ENCODE results near the gene PCLO.

The PCLO gene

GRCh38 chr7:83005410-83005809 is 157.3 kb downstream of the PCLO start:
- CTCF ChIA-PET, result interaction anchor here (0.9 kb wide), 1 partner anchor 39 kb away, joined by 4 read pairs; no protein-coding TSS in a partner anchor
- POLR2A ChIA-PET, result no interaction called here
- TF ChIP-seq SUZ12 (IDR thresholded peaks at IDR 0.05), result no peak
- no peak for TF ChIP-seq ZNF384 (IDR thresholded peaks at IDR 0.05)
- no peak for TF ChIP-seq FOXM1 (IDR thresholded peaks at IDR 0.05; ENCODE audit: borderline replicate concordance)
- no peak for TF ChIP-seq SP1 (IDR thresholded peaks at IDR 0.05)
- no peak for TF ChIP-seq PKNOX1 (IDR thresholded peaks at IDR 0.05)
- no peak for TF ChIP-seq ELF4 (IDR thresholded peaks at IDR 0.05)
- no peak for TF ChIP-seq NFRKB (IDR thresholded peaks at IDR 0.05)
- no peak for TF ChIP-seq FOXK2 (IDR thresholded peaks at IDR 0.05)
- no peak for TF ChIP-seq HDGF (IDR thresholded peaks at IDR 0.05; ENCODE audit: borderline replicate concordance)
- no peak for TF ChIP-seq BHLHE40 (IDR thresholded peaks at IDR 0.05; ENCODE audit: borderline replicate concordance)
- TF ChIP-seq FOXA1 (IDR thresholded peaks at IDR 0.05), result no peak
- no peak for DNase-seq (ENCODE audit: extremely low spot score)

- ChIA-PET CTCF (no interaction called here), POLR2A (no interaction called here)
- no peak for DNase-seq (ENCODE audit: extremely low spot score)
- TF ChIP-seq LEF1 (IDR thresholded peaks at IDR 0.05; ENCODE audit: borderline replicate concordance) (no peak), BHLHE40 (IDR thresholded peaks at IDR 0.05; ENCODE audit: borderline replicate concordance) (no peak), SUZ12 (IDR thresholded peaks at IDR 0.05) (no peak), CTBP1 (IDR thresholded peaks at IDR 0.05; ENCODE audit: borderline replicate concordance) (no peak), L3MBTL2 (conservative IDR thresholded peaks at IDR 0.05) (no peak), HDGF (IDR thresholded peaks at IDR 0.05; ENCODE audit: borderline replicate concordance) (no peak), FOXM1 (IDR thresholded peaks at IDR 0.05; ENCODE audit: borderline replicate concordance) (no peak), PKNOX1 (IDR thresholded peaks at IDR 0.05) (no peak), FOXA1 (IDR thresholded peaks at IDR 0.05) (no peak)
Measured at GRCh38 chr7:83001362-83002040, 161.2 kb downstream of the PCLO start.

DNA sequence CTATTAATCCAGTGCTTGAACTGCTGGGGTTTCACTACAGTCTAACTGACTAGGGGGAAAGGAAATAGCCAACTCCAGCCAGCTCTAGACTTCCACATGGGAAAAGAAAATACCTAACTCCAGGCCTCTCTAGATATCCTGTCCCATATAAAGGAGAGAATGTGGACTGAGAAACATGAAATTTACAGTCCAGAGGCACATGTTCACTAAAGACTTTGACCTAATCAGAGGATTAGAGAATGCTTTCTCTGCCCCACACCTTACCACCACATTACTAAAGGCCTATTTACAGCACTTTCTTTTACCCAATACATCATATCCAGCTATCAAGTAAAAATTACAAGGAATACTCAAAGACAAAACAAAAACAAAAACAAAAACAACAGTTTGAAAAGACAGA is 164.2 kb downstream of the PCLO start:
- TF ChIP-seq LEF1 (IDR thresholded peaks at IDR 0.05; ENCODE audit: borderline replicate concordance) (no peak), CTBP1 (IDR thresholded peaks at IDR 0.05; ENCODE audit: borderline replicate concordance) (no peak), NFRKB (IDR thresholded peaks at IDR 0.05) (no peak), L3MBTL2 (conservative IDR thresholded peaks at IDR 0.05) (no peak), FOXM1 (IDR thresholded peaks at IDR 0.05; ENCODE audit: borderline replicate concordance) (no peak), FOXK2 (IDR thresholded peaks at IDR 0.05) (no peak), ZNF384 (IDR thresholded peaks at IDR 0.05) (no peak), BHLHE40 (IDR thresholded peaks at IDR 0.05; ENCODE audit: borderline replicate concordance) (no peak), SUZ12 (IDR thresholded peaks at IDR 0.05) (no peak), PKNOX1 (IDR thresholded peaks at IDR 0.05) (no peak), ARNT (IDR thresholded peaks at IDR 0.05) (no peak), ELF4 (IDR thresholded peaks at IDR 0.05) (no peak), SP1 (IDR thresholded peaks at IDR 0.05) (no peak), HDGF (IDR thresholded peaks at IDR 0.05; ENCODE audit: borderline replicate concordance) (no peak), FOXA1 (IDR thresholded peaks at IDR 0.05) (no peak)
- CTCF ChIA-PET, result no interaction called here
- DNase-seq (ENCODE audit: extremely low spot score), result no peak
- POLR2A ChIA-PET, result no interaction called here

GRCh38 chr7:82985144-82985802 is 177.4 kb downstream of the PCLO start:
- TF ChIP-seq SUZ12 (IDR thresholded peaks at IDR 0.05), result no peak
- no peak for TF ChIP-seq ARNT (IDR thresholded peaks at IDR 0.05)
- TF ChIP-seq ZNF384 (IDR thresholded peaks at IDR 0.05), result no peak
- no peak for TF ChIP-seq TARDBP (IDR thresholded peaks at IDR 0.05)
- no peak for TF ChIP-seq NFRKB (IDR thresholded peaks at IDR 0.05)
- TF ChIP-seq PKNOX1 (IDR thresholded peaks at IDR 0.05), result no peak
- TF ChIP-seq FOXM1 (IDR thresholded peaks at IDR 0.05; ENCODE audit: borderline replicate concordance), result no peak
- TF ChIP-seq HDGF (IDR thresholded peaks at IDR 0.05; ENCODE audit: borderline replicate concordance), result no peak
- TF ChIP-seq CTBP1 (IDR thresholded peaks at IDR 0.05; ENCODE audit: borderline replicate concordance), result no peak
- no peak for TF ChIP-seq ELF4 (IDR thresholded peaks at IDR 0.05)
- no peak for DNase-seq (ENCODE audit: extremely low spot score)
- CTCF ChIA-PET, result no interaction called here
- POLR2A ChIA-PET, result no interaction called here

- DNase-seq (ENCODE audit: extremely low spot score), result no peak
- TF ChIP-seq NFRKB (IDR thresholded peaks at IDR 0.05) (no peak), LEF1 (IDR thresholded peaks at IDR 0.05; ENCODE audit: borderline replicate concordance) (no peak), SUZ12 (IDR thresholded peaks at IDR 0.05) (no peak), L3MBTL2 (conservative IDR thresholded peaks at IDR 0.05) (no peak), FOXM1 (IDR thresholded peaks at IDR 0.05; ENCODE audit: borderline replicate concordance) (no peak), PKNOX1 (IDR thresholded peaks at IDR 0.05) (no peak), ARNT (IDR thresholded peaks at IDR 0.05) (no peak), HDGF (IDR thresholded peaks at IDR 0.05; ENCODE audit: borderline replicate concordance) (no peak), TARDBP (IDR thresholded peaks at IDR 0.05) (no peak), BHLHE40 (IDR thresholded peaks at IDR 0.05; ENCODE audit: borderline replicate concordance) (no peak), ELF4 (IDR thresholded peaks at IDR 0.05) (no peak), FOXK2 (IDR thresholded peaks at IDR 0.05) (no peak), ZNF384 (IDR thresholded peaks at IDR 0.05) (no peak), CTBP1 (IDR thresholded peaks at IDR 0.05; ENCODE audit: borderline replicate concordance) (no peak)
- ChIA-PET POLR2A (no interaction called here), CTCF (no interaction called here)
Measured at GRCh38 chr7:82980130-82980788, 182.4 kb downstream of the PCLO start.
